GM18498 (cell line): ENCODE data around the gene COMMD10.
"Not testable (repeated sequence)": the region's sequence is repeated elsewhere in the genome, so short reads cannot be mapped to it uniquely, and the experiment has no call there.

Experiments used
- ATAC-seq: cut with Tn5 transposase; IDR thresholded peaks from one replicate; pipeline ENCODE4 v1.9.1; 2021; ENCODE audit warnings: mild to moderate bottlenecking, moderate library complexity; ENCODE audit not compliant: unreplicated experiment

COMMD10 gene

GRCh38 chr5:116084871-116085715 lies at the start of gene COMMD10:
Gene COMMD10, plus strand, starts transcription at chr5:116085025.
- ATAC-seq: peak; percentile 88

GRCh38 chr5:116035123-116035522 lies 49.7 kb upstream of the COMMD10 start:
- no peak for ATAC-seq

- no peak for ATAC-seq
Measured at GRCh38 chr5:116037236-116037822, 47.5 kb upstream of the COMMD10 start.

- peak; percentile 88 for ATAC-seq
Measured at GRCh38 chr5:116038817-116039216, 46.0 kb upstream of the COMMD10 start.

- no peak for ATAC-seq
Measured at GRCh38 chr5:116042375-116042774, 42.5 kb upstream of the COMMD10 start.

- no peak for ATAC-seq
Measured at GRCh38 chr5:116044073-116044472, 40.8 kb upstream of the COMMD10 start.

GRCh38 chr5:116045821-116046220 lies 39.0 kb upstream of the COMMD10 start:
- ATAC-seq: no peak

GRCh38 chr5:116046261-116046660 lies 38.6 kb upstream of the COMMD10 start:
- no peak for ATAC-seq

GRCh38 chr5:116046823-116047222 lies 38.0 kb upstream of the COMMD10 start:
- ATAC-seq: no peak

- no peak for ATAC-seq
Measured at GRCh38 chr5:116058346-116058936, 26.4 kb upstream of the COMMD10 start.

GRCh38 chr5:116062352-116062751 lies 22.5 kb upstream of the COMMD10 start:
- ATAC-seq: no peak

- no peak for ATAC-seq
Measured at GRCh38 chr5:116063950-116064349, 20.9 kb upstream of the COMMD10 start.

GRCh38 chr5:116068028-116068632 lies 16.7 kb upstream of the COMMD10 start:
- ATAC-seq: peak; percentile 56

GRCh38 chr5:116071211-116071610 lies 13.6 kb upstream of the COMMD10 start:
- no peak for ATAC-seq

GRCh38 chr5:116075191-116075831 lies 9.5 kb upstream of the COMMD10 start:
- ATAC-seq: no peak

GRCh38 chr5:116076496-116076895 lies 8.3 kb upstream of the COMMD10 start:
- ATAC-seq: peak; percentile 99

- ATAC-seq: no peak
Measured at GRCh38 chr5:116078199-116078598, 6.6 kb upstream of the COMMD10 start.

- peak; percentile 47 for ATAC-seq
Measured at GRCh38 chr5:116084287-116084691, 536 bp upstream of the COMMD10 start.

- ATAC-seq: not testable (repeated sequence)
Measured at GRCh38 chr5:116086309-116086708, 1.5 kb downstream of the COMMD10 start.

GRCh38 chr5:116088062-116088461 lies 3.2 kb downstream of the COMMD10 start:
- no peak for ATAC-seq

GRCh38 chr5:116090302-116090701 lies 5.5 kb downstream of the COMMD10 start:
- no peak for ATAC-seq
